ENCODE measurements around the gene BLCAP. TPM values are rescaled to one million over a fixed set of nuclear protein-coding genes. Genes with fewer than 3 reads are reported as not detected.

Gene BLCAP
- total RNA-seq, 1 donor from 2014 or later = 111 TPM

DNA sequence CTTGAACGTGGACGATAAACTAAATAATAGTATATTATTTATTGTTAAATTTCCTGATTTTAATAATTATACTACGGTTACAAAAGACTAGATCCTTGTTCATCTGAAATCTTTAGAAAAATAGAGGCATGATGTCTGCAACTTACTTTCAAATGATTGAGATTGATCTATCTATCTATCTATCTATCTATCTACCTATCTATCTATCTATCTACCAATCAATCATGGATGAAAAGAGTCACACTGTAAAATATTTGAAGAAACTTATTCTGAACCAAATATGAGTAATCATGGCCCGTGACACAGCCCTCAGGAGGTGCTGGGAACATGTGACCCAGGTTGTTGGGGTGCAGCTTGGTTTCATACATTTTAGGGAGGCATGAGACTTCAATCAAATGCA is 11.7 kb upstream of the BLCAP start:
- H3K9me3 Mint-ChIP-seq (ENCODE audit: unreplicated experiment) = no peaks in the 10 kb centered on the region
- H3K27ac ChIP-seq (ENCODE audit: low read depth, low read length) = no peak overlapping the region
- no peak overlapping the region for H3K4me3 Mint-ChIP-seq (ENCODE audit: unreplicated experiment)
- no peaks in the 10 kb centered on the region for H3K79me2 ChIP-seq (ENCODE audit: insufficient read depth, low read length)
- H3K4me2 ChIP-seq (ENCODE audit: low read length) = no peak overlapping the region
- DNase-seq (ENCODE audit: low read depth) = no peak
- no peak overlapping the region for H3K4me3 ChIP-seq (ENCODE audit: insufficient read depth, low read depth, low read length)
- no peak overlapping the region for H3K9ac ChIP-seq (ENCODE audit: low read length)
- H3K27me3 Mint-ChIP-seq (ENCODE audit: low read depth, unreplicated experiment) = peaks cover 4% of the 10 kb centered on the region
- H3K36me3 Mint-ChIP-seq (ENCODE audit: low read depth, unreplicated experiment) = no peaks in the 10 kb centered on the region
- H3K9me3 ChIP-seq (ENCODE audit: insufficient read depth, low read depth, low read length) = no peaks in the 10 kb centered on the region
- H2AFZ ChIP-seq (ENCODE audit: low read depth, low read length) = no peak overlapping the region
- no peaks in the 10 kb centered on the region for H3K36me3 ChIP-seq (ENCODE audit: insufficient read depth, low read length)
- FAIRE-seq = no peak
- peaks cover 3% of the 10 kb centered on the region for H3K4me1 Mint-ChIP-seq (ENCODE audit: low read depth, unreplicated experiment)
- no peak overlapping the region for H3K27ac Mint-ChIP-seq (ENCODE audit: unreplicated experiment)
- peaks cover 1% of the 10 kb centered on the region for H3K27me3 ChIP-seq (ENCODE audit: insufficient read depth, low read length)
- peaks cover 2% of the 10 kb centered on the region for H3K4me1 ChIP-seq (ENCODE audit: insufficient read depth, low read length)
- TF ChIP-seq EZH2 (IDR thresholded peaks at IDR 0.05; ENCODE audit: insufficient read depth, low read length) = no peak
- TF ChIP-seq, protein P1, sequence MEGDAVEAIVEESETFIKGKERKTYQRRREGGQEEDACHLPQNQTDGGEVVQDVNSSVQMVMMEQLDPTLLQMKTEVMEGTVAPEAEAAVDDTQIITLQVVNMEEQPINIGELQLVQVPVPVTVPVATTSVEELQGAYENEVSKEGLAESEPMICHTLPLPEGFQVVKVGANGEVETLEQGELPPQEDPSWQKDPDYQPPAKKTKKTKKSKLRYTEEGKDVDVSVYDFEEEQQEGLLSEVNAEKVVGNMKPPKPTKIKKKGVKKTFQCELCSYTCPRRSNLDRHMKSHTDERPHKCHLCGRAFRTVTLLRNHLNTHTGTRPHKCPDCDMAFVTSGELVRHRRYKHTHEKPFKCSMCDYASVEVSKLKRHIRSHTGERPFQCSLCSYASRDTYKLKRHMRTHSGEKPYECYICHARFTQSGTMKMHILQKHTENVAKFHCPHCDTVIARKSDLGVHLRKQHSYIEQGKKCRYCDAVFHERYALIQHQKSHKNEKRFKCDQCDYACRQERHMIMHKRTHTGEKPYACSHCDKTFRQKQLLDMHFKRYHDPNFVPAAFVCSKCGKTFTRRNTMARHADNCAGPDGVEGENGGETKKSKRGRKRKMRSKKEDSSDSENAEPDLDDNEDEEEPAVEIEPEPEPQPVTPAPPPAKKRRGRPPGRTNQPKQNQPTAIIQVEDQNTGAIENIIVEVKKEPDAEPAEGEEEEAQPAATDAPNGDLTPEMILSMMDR (IDR thresholded peaks at IDR 0.05; ENCODE audit: insufficient read depth, low read depth, low read length) = no peak
- no peaks in the 10 kb centered on the region for H4K20me1 ChIP-seq (ENCODE audit: insufficient read depth, low read length)

DNA sequence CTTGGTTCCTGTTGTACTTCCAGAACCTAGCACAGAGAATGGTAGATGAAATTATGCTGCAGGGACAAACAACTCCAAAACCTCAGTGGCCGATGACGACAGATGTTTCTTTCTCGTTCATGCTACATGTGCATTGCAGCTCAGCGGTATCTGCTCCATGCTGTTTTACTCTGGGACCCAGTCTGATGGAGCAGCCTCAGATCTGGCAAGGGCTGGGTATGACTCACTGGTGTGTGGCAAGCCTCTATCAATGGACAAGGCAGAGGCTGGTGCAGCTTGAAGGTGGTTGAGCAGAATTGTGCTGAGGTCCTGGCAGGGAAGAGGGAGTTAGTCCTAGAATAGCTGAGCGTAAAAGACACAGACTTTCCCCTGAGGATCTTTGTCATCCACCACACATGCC is 10.3 kb upstream of the BLCAP start:
- Histone ChIP-seq H3K4me3 (ENCODE audit: insufficient read depth, low read depth, low read length) (no peak overlapping the region), H3K4me1 (ENCODE audit: insufficient read depth, low read length) (peaks cover 2% of the 10 kb centered on the region), H3K27ac (ENCODE audit: low read depth, low read length) (no peak overlapping the region), H3K27me3 (ENCODE audit: insufficient read depth, low read length) (no peaks in the 10 kb centered on the region), H4K20me1 (ENCODE audit: insufficient read depth, low read length) (no peaks in the 10 kb centered on the region), H3K9me3 (ENCODE audit: insufficient read depth, low read depth, low read length) (no peaks in the 10 kb centered on the region), H3K79me2 (ENCODE audit: insufficient read depth, low read length) (no peaks in the 10 kb centered on the region), H2AFZ (ENCODE audit: low read depth, low read length) (no peak overlapping the region), H3K4me2 (ENCODE audit: low read length) (no peak overlapping the region), H3K36me3 (ENCODE audit: insufficient read depth, low read length) (no peaks in the 10 kb centered on the region), H3K9ac (ENCODE audit: low read length) (no peak overlapping the region)
- H3K27ac Mint-ChIP-seq (ENCODE audit: unreplicated experiment) = no peak overlapping the region
- TF ChIP-seq, protein P1 (IDR thresholded peaks at IDR 0.05; ENCODE audit: insufficient read depth, low read depth, low read length) = no peak
- TF ChIP-seq EZH2 (IDR thresholded peaks at IDR 0.05; ENCODE audit: insufficient read depth, low read length) = no peak
- peaks cover 3% of the 10 kb centered on the region for H3K4me1 Mint-ChIP-seq (ENCODE audit: low read depth, unreplicated experiment)
- no peaks in the 10 kb centered on the region for H3K36me3 Mint-ChIP-seq (ENCODE audit: low read depth, unreplicated experiment)
- DNase-seq (ENCODE audit: low read depth) (peak; percentile 44), FAIRE-seq (no peak)
- H3K9me3 Mint-ChIP-seq (ENCODE audit: unreplicated experiment) = no peaks in the 10 kb centered on the region
- peaks cover 4% of the 10 kb centered on the region for H3K27me3 Mint-ChIP-seq (ENCODE audit: low read depth, unreplicated experiment)
- H3K4me3 Mint-ChIP-seq (ENCODE audit: unreplicated experiment) = no peak overlapping the region

DNA sequence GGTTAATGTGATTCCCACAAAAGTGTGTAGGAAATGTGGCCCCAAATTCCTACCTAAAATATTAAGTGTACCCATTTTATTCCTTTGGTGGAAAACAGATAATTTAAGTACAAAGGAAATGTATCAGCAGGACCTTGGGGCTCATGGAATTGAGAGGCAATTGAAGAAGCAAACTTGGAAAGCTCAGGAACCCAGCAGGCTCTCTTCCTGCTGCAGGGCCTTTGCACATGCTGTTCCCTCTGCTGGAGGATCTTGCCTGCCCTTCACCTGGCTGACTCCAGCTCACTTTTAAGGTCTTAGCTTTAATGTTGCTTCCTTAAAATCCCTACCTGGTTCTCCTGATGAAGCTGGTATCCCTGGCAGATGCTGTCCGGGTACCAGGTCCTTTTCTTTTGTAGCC is 9.8 kb upstream of the BLCAP start:
- H3K4me1 ChIP-seq (ENCODE audit: insufficient read depth, low read length) = peaks cover 2% of the 10 kb centered on the region
- H3K4me2 ChIP-seq (ENCODE audit: low read length) = no peak overlapping the region
- FAIRE-seq (no peak), DNase-seq (ENCODE audit: low read depth) (no peak)
- Mint-ChIP-seq H3K27me3 (ENCODE audit: low read depth, unreplicated experiment) (peaks cover 4% of the 10 kb centered on the region), H3K27ac (ENCODE audit: unreplicated experiment) (no peak overlapping the region), H3K4me3 (ENCODE audit: unreplicated experiment) (no peak overlapping the region), H3K9me3 (ENCODE audit: unreplicated experiment) (no peaks in the 10 kb centered on the region), H3K4me1 (ENCODE audit: low read depth, unreplicated experiment) (peaks cover 3% of the 10 kb centered on the region), H3K36me3 (ENCODE audit: low read depth, unreplicated experiment) (no peaks in the 10 kb centered on the region)
- H3K36me3 ChIP-seq (ENCODE audit: insufficient read depth, low read length) = no peaks in the 10 kb centered on the region
- H3K4me3 ChIP-seq (ENCODE audit: insufficient read depth, low read depth, low read length) = no peak overlapping the region
- no peak overlapping the region for H3K27ac ChIP-seq (ENCODE audit: low read depth, low read length)
- no peaks in the 10 kb centered on the region for H3K79me2 ChIP-seq (ENCODE audit: insufficient read depth, low read length)
- no peaks in the 10 kb centered on the region for H3K9me3 ChIP-seq (ENCODE audit: insufficient read depth, low read depth, low read length)
- TF ChIP-seq, protein P1 (IDR thresholded peaks at IDR 0.05; ENCODE audit: insufficient read depth, low read depth, low read length) = no peak
- no peak for TF ChIP-seq EZH2 (IDR thresholded peaks at IDR 0.05; ENCODE audit: insufficient read depth, low read length)
- H4K20me1 ChIP-seq (ENCODE audit: insufficient read depth, low read length) = no peaks in the 10 kb centered on the region
- no peak overlapping the region for H2AFZ ChIP-seq (ENCODE audit: low read depth, low read length)
- no peaks in the 10 kb centered on the region for H3K27me3 ChIP-seq (ENCODE audit: insufficient read depth, low read length)
- no peak overlapping the region for H3K9ac ChIP-seq (ENCODE audit: low read length)

Data from astrocyte (in vitro differentiated cells and primary cell).